A549 (cell line): ENCODE results near the gene PYGB.

Source experiments
- CTCF ChIP-seq: fragments of >200 bp; sonication (Bioruptor Twin); formaldehyde crosslinking; IDR thresholded peaks from 3 replicates; pipeline ENCODE4 v1.5.1; 2016
- MAFK ChIP-seq: fragments of 450-650 bp; IDR thresholded peaks from 2 replicates; pipeline ENCODE4 v1.6.1; 2014; ENCODE audit not compliant: partially characterized antibody
- MAZ ChIP-seq: fragments of 150-350 bp; IDR thresholded peaks from 2 replicates; pipeline ENCODE4 v1.6.1; 2014; ENCODE audit warnings: antibody characterized with exemption, low read depth, low read length, borderline replicate concordance
- NR3C1 ChIP-seq: fragments of >200 bp; sonication (Bioruptor Twin); formaldehyde crosslinking; IDR thresholded peaks from 3 replicates; pipeline ENCODE4 v1.6.1; 2017
- PHF8 ChIP-seq: fragments of 200-600 bp; sonication (generic); IDR thresholded peaks from 2 replicates; pipeline ENCODE4 v1.6.1; 2016; ENCODE audit warnings: low read depth, mild to moderate bottlenecking, antibody characterized with exemption, moderate library complexity, borderline replicate concordance
- POLR2A ChIP-seq: IDR thresholded peaks from 2 replicates; pipeline ENCODE4 v1.6.1; 2012; ENCODE audit warnings: mild to moderate bottlenecking, low read length
- RAD21 ChIP-seq, 2 experiments: fragments of >200 bp in 1 of 2; sonication (Bioruptor Twin) in 1 of 2; formaldehyde crosslinking in 1 of 2; IDR thresholded peaks in 1 of 2; conservative IDR thresholded peaks in 1 of 2; 2 replicates in 1 of 2; 3 replicates in 1 of 2; pipeline ENCODE4 v1.6.1; 2012 to 2018; ENCODE audit warnings: inconsistent platforms in 1 of 2
- REST ChIP-seq: fragments of 200-600 bp; sonication (generic); IDR thresholded peaks from 2 replicates; pipeline ENCODE4 v1.6.1; 2016; ENCODE audit warnings: antibody characterized with exemption, mild to moderate bottlenecking, moderate library complexity

GRCh38 chr20:25251019-25251418, 3.1 kb downstream of the PYGB start:
- TF ChIP-seq CTCF (no peak), RAD21 (conservative IDR thresholded peaks at IDR 0.05 in 1 of 2, IDR thresholded peaks at IDR 0.05 in 1 of 2) (no peak), REST (no peak), MAFK (no peak), POLR2A (no peak), MAZ (no peak), PHF8 (no peak), NR3C1 (no peak)
